Activated CD8-positive, alpha-beta T cell treated with anti-CD3 and anti-CD28 coated beads for 36 hours (primary cell): ENCODE measurements around the gene RPS18. TPM values are rescaled to one million over a fixed set of nuclear protein-coding genes. Genes with fewer than 3 reads are reported as not detected.

ENCODE experiments used
- ATAC-seq: fragments of 200-7000 bp; cut with Tn5 transposase; one replicate; pipeline ENCODE4 v1.10.0; 2021; ENCODE audit warnings: mild to moderate bottlenecking, moderate library complexity
- CTCF ChIA-PET: fragments of 350-600 bp; sonication (Branson Sonifier 250); formaldehyde crosslinking; loops from one replicate; lab custom pipeline; 2021; ENCODE audit warnings: antibody characterized with exemption; lab: Charles Lee
- POLR2A ChIA-PET: fragments of 350-600 bp; sonication (Branson Sonifier 250); formaldehyde crosslinking; loops from one replicate; lab custom pipeline; 2021; ENCODE audit warnings: antibody characterized with exemption; lab: Charles Lee
- DNase-seq: peaks from one replicate; pipeline ENCODE4 v3.0.0-alpha.2; 2020
- H3K27ac Mint-ChIP-seq: one replicate; pipeline ENCODE4 v1.8.0; 2021; ENCODE audit warnings: mild to moderate bottlenecking, mixed read lengths
- H3K27me3 Mint-ChIP-seq: one replicate; pipeline ENCODE4 v1.8.0; 2021; ENCODE audit warnings: mixed read lengths
- H3K36me3 Mint-ChIP-seq: one replicate; pipeline ENCODE4 v1.8.0; 2021; ENCODE audit warnings: low read depth, mixed read lengths
- H3K4me1 Mint-ChIP-seq: one replicate; pipeline ENCODE4 v1.8.0; 2021; ENCODE audit warnings: low read depth, mixed read lengths
- H3K4me3 Mint-ChIP-seq: one replicate; pipeline ENCODE4 v1.8.0; 2021; ENCODE audit warnings: mild to moderate bottlenecking, moderate library complexity, mixed read lengths
- H3K9me3 Mint-ChIP-seq: one replicate; pipeline ENCODE4 v1.8.0; 2021; ENCODE audit warnings: mixed read lengths
- intact Hi-C: fragments of 100-400 bp; cut with micrococcal nuclease; formaldehyde crosslinking; loops from one replicate; pipeline ENCODE4 v1.10.0; 2022
- total RNA-seq, 2 experiments: library from RNA; stranded (reverse); gene quantifications; one replicate each; pipeline ENCODE4 v1.2.3, GENCODE V29; 2021
- TF ChIP-seq, protein P1 (sequence below): fragments of 200-600 bp; IDR thresholded peaks from one replicate; pipeline ENCODE4 v1.8.0; 2022; ENCODE audit warnings: antibody characterized with exemption, mild to moderate bottlenecking

RPS18 gene
- total RNA-seq, 2 experiments from 2014 or later, result 4,910 to 4,938 TPM

GRCh38 chr6:33248643-33248931 is 23.3 kb upstream of the RPS18 start:
- Mint-ChIP-seq H3K27me3 (no peaks in the 10 kb centered on the region), H3K27ac (peak overlapping the region; percentile 97), H3K4me1 (peaks cover 34% of the 10 kb centered on the region), H3K36me3 (peaks cover 28% of the 10 kb centered on the region), H3K4me3 (peak overlapping the region; percentile 92), H3K9me3 (no peaks in the 10 kb centered on the region)
- ChIA-PET POLR2A (interaction anchor here (0.5 to 5.2 kb wide), 25 partner anchors 9 to 395 kb away, joined by 3 to 53 read pairs (median 6); partner anchors contain the start of genes B3GALT4, COL11A2, HSD17B8 and PSMB9), CTCF (interaction anchor here (0.6 to 5.2 kb wide), 46 partner anchors 10 to 356 kb away, joined by 3 to 75 read pairs (median 6); partner anchors contain the start of genes B3GALT4, HLA-DMA, HLA-DPB1 and HSD17B8)
- TF ChIP-seq, protein P1, sequence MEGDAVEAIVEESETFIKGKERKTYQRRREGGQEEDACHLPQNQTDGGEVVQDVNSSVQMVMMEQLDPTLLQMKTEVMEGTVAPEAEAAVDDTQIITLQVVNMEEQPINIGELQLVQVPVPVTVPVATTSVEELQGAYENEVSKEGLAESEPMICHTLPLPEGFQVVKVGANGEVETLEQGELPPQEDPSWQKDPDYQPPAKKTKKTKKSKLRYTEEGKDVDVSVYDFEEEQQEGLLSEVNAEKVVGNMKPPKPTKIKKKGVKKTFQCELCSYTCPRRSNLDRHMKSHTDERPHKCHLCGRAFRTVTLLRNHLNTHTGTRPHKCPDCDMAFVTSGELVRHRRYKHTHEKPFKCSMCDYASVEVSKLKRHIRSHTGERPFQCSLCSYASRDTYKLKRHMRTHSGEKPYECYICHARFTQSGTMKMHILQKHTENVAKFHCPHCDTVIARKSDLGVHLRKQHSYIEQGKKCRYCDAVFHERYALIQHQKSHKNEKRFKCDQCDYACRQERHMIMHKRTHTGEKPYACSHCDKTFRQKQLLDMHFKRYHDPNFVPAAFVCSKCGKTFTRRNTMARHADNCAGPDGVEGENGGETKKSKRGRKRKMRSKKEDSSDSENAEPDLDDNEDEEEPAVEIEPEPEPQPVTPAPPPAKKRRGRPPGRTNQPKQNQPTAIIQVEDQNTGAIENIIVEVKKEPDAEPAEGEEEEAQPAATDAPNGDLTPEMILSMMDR, result peak; percentile 65
- DNase-seq, result no peak
- intact Hi-C loops, result loop anchor here (2.0 to 10.0 kb wide), 4 partner anchors 36 to 244 kb away; partner anchors contain the start of gene HLA-DOA
- peak; percentile 17 for ATAC-seq

DNA sequence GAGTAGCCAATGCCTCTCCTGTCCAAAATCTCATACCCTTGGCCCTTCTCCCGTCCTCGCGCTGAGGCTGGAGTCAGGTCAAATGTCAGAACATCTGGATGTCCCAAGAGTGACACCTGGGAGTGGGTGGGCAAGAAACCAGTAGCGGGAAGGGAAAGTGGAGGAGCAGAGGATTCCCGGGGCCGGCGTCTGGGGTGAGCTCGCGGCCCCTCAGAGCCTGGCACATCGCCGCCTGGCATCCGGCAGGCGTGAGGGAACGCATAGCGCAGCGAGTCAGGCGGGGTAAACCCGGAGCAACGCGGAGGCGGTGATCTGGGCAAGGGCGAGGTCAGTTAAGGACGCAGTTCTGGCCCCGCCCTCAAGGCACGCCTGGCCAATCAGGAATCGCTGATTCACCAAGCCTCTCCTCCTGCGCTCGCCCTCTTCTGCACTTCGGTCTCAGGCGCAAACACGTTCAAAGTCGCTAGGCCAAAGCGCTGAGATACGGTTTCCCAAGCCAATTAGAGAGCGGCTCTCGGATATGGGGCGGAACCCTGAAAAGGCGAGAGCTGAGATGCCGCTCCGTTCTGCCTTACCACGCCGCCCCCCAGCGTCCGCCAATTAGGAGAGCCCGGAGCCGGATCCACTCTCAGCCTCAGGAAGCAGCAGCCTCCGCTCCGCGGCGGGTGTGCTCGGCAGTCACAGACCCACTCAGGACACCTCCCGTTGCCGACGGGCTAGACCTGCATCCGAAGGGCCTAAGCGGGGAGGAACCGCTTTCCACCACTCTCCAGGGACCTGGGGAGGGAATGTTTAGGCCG is 22.7 kb upstream of the RPS18 start:
- DNase-seq (peak; percentile 99), ATAC-seq (peak; percentile 91)
- intact Hi-C loops, result loop anchor here (2.0 to 10.0 kb wide), 4 partner anchors 37 to 244 kb away; partner anchors contain the start of gene HLA-DOA
- POLR2A ChIA-PET, result interaction anchor here (0.5 to 5.2 kb wide), 30 partner anchors 9 to 445 kb away, joined by 3 to 53 read pairs (median 6); partner anchors contain the start of genes B3GALT4, COL11A2, HSD17B8 and RING1
- H3K9me3 Mint-ChIP-seq, result no peaks in the 10 kb centered on the region
- CTCF ChIA-PET, result interaction anchor here (0.6 to 5.2 kb wide), 48 partner anchors 10 to 357 kb away, joined by 3 to 75 read pairs (median 6); partner anchors contain the start of genes B3GALT4, HLA-DMA, HLA-DPB1 and HSD17B8
- peaks cover 34% of the 10 kb centered on the region for H3K4me1 Mint-ChIP-seq
- H3K4me3 Mint-ChIP-seq, result peak overlapping the region; percentile 92
- peak overlapping the region; percentile 97 for H3K27ac Mint-ChIP-seq
- TF ChIP-seq, protein P1, result no peak
- H3K36me3 Mint-ChIP-seq, result peaks cover 28% of the 10 kb centered on the region
- H3K27me3 Mint-ChIP-seq, result no peaks in the 10 kb centered on the region

DNA sequence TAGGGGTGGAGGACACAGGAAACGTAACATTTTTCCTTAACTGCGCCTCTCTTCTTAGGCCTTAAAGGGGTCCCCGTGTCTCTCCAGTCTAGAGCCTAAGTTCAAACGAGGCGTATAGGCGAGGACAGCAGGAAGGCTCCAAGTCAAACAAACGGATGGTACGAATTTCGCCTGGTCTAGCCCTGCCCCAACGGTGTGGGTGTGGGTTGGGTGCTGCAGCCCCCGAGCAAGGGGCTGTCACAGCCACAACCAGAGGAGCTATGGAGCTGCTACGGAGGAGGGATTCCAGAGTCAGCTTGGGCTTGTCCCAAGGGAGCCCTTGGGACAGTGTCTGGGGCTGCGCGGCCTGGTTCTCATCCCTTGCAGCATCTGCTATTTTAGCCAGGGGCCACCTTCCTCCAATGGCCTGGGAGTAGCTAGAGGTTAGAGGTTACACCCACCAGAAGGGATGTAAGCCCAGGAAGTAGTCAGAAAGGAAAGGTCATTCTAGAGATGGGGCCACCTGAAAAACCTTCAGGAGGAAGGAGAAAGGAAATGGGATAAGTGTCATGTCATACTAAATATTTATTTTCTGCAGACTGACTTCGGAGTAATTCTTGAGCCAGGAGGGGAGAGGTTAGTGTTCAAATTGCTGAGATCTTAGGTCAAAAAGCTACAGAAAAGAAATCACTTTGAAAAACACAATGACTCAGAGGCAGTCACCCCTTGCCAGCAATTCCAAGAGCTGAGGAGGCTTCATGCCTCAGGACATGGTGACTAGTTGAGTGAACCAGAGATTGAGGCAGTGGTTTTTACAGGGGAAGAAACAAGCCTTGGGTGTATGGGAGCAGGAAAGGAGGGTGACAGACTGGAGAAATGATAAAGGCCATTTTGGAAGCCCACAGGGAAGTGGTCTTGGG is 21.9 kb upstream of the RPS18 start:
- Mint-ChIP-seq H3K4me1 (peaks cover 34% of the 10 kb centered on the region), H3K36me3 (peaks cover 28% of the 10 kb centered on the region), H3K4me3 (peak overlapping the region; percentile 92), H3K27me3 (no peaks in the 10 kb centered on the region), H3K9me3 (no peaks in the 10 kb centered on the region), H3K27ac (peak overlapping the region; percentile 95)
- CTCF ChIA-PET, result interaction anchor here (0.6 to 5.2 kb wide), 20 partner anchors 12 to 266 kb away, joined by 3 to 75 read pairs (median 8); partner anchors contain the start of genes RING1, RPS18, RXRB and SLC39A7
- TF ChIP-seq, protein P1, result no peak
- POLR2A ChIA-PET, result interaction anchor here (0.5 to 5.2 kb wide), 19 partner anchors 9 to 445 kb away, joined by 3 to 53 read pairs (median 6); partner anchors contain the start of genes B3GALT4, HSD17B8, RING1 and RPS18
- intact Hi-C loops, result loop anchor here (2.0 to 10.0 kb wide), 4 partner anchors 38 to 245 kb away; partner anchors contain the start of gene HLA-DOA
- ATAC-seq (no peak), DNase-seq (peak; percentile 28)

- ATAC-seq (no peak), DNase-seq (no peak)
- Mint-ChIP-seq H3K27me3 (no peaks in the 10 kb centered on the region), H3K9me3 (no peaks in the 10 kb centered on the region), H3K4me1 (peaks cover 34% of the 10 kb centered on the region), H3K4me3 (peak overlapping the region; percentile 92), H3K36me3 (peaks cover 31% of the 10 kb centered on the region), H3K27ac (peak overlapping the region; percentile 95)
- intact Hi-C loops, result no loop called here
- ChIA-PET CTCF (interaction anchor here (0.8 to 4.7 kb wide), 7 partner anchors 20 to 266 kb away, joined by 3 to 75 read pairs (median 5); partner anchors contain the start of genes RPS18, RXRB, SLC39A7 and VPS52), POLR2A (interaction anchor here (1.0 to 5.2 kb wide), 13 partner anchors 8 to 444 kb away, joined by 3 to 53 read pairs (median 6); partner anchors contain the start of genes B3GALT4, RING1, RPS18 and VPS52)
- TF ChIP-seq, protein P1, result no peak
These were observed 21.1 kb upstream of the RPS18 start for GRCh38 chr6:33250731-33251130.
